Esophagus squamous epithelium (tissue), 5 donors: ENCODE results near the gene ZDHHC20. TPM values are rescaled to one million over a fixed set of nuclear protein-coding genes. Genes with fewer than 3 reads are reported as not detected.
"Not testable (repeated sequence)": the region's sequence is repeated elsewhere in the genome, so short reads cannot be mapped to it uniquely, and the experiment has no call there.

ENCODE experiments used
- DNase-seq: peaks from one replicate; lab custom pipeline; 2025; lab: John Stamatoyannopoulos, UW
- H3K27ac ChIP-seq, 4 donors: fragments of 200-600 bp; sonication (generic); one replicate each; pipeline ENCODE4 v1.5.1; 2016 to 2019; ENCODE audit warnings: mild to moderate bottlenecking in 1 of 4
- H3K27me3 ChIP-seq, 4 donors: fragments of 200-600 bp; sonication (generic); 1 replicate in 3 of 4; 2 replicates in 1 of 4; pipeline versions ENCODE4 v1.5.1 to v1.6.0; 2017 to 2021; ENCODE audit warnings: antibody characterized with exemption in 1 of 4
- H3K36me3 ChIP-seq, 3 donors: fragments of 200-600 bp; sonication (generic); one replicate each; pipeline ENCODE4 v1.5.1; 2016 to 2019
- H3K4me1 ChIP-seq, 3 donors: fragments of 200-600 bp; sonication (generic); one replicate each; pipeline ENCODE4 v1.5.1; 2017 to 2019
- H3K4me3 ChIP-seq, 4 donors: fragments of 200-600 bp; sonication (generic); 1 replicate in 3 of 4; 2 replicates in 1 of 4; pipeline ENCODE4 v1.5.1; 2016 to 2019; ENCODE audit warnings: mild to moderate bottlenecking in 2 of 4, moderate library complexity in 1 of 4
- H3K9me3 ChIP-seq, 3 donors: fragments of 200-600 bp; sonication (generic); one replicate each; pipeline ENCODE4 v1.5.1; 2016 to 2019
- CTCF ChIP-seq, 6 experiments: fragments of 450-650 bp in 4 of 6; fragments of 200-600 bp in 2 of 6; sonication (generic) in 2 of 6; IDR thresholded peaks; one replicate each; pipeline ENCODE4 v1.5.1; 2016 to 2019; ENCODE audit warnings: antibody characterized with exemption in 6 of 6, mild to moderate bottlenecking in 4 of 6, moderate library complexity in 4 of 6
- POLR2A ChIP-seq, 4 donors: fragments of 450-650 bp; IDR thresholded peaks; one replicate each; pipeline ENCODE4 v1.6.1; 2017; ENCODE audit warnings: antibody characterized with exemption in 4 of 4, mild to moderate bottlenecking in 4 of 4, moderate library complexity in 3 of 4
- WGBS, 2 donors: methylation state at CpG; one replicate each; pipeline ENCODE4 v1.1.5; 2018; 5-methylcytosine and 5-hydroxymethylcytosine counted together
- intact Hi-C: fragments of 100-400 bp; cut with DNase I; formaldehyde crosslinking; loops from one replicate; pipeline ENCODE4 v1.15.0; 2022
- total RNA-seq, 4 donors: library from RNA; depleted of rRNA; stranded (reverse); fragments of >200 nt; gene quantifications; one replicate each; pipeline ENCODE4 v1.1.0, GENCODE V29; 2016
- donor health status: DM: yes; HTN: yes; CAD: no.

ZDHHC20 gene
- total RNA-seq, 4 donors from 2014 or later, result 64.0 to 83.9 (median 74.9) TPM

GRCh38 chr13:21413013-21413412 is 46.1 kb downstream of the ZDHHC20 start:
- Histone ChIP-seq H3K9me3 (no peaks in the 10 kb centered on the region), H3K4me3 (no peak overlapping the region), H3K36me3 (peaks cover 5 to 64% (median 13%) of the 10 kb centered on the region in 3 donors), H3K4me1 (no peaks in the 10 kb centered on the region), H3K27ac (peak overlapping the region in 1 of 4 donors; percentile 1), H3K27me3 (no peaks in the 10 kb centered on the region)
- TF ChIP-seq POLR2A (IDR thresholded peaks at IDR 0.05), result no peak
- TF ChIP-seq CTCF (IDR thresholded peaks at IDR 0.05), result no peak
- DNase-seq, result no peak
- 50 to 74% methylated on average over 1 of the region's 1 CpG for WGBS, 2 donors
- intact Hi-C loops, result no loop called here

GRCh38 chr13:21410453-21410852 is 48.6 kb downstream of the ZDHHC20 start:
- H3K4me3 ChIP-seq, H3K4me1 ChIP-seq, H3K9me3 ChIP-seq, H3K27ac ChIP-seq, intact Hi-C loops, H3K27me3 ChIP-seq, DNase-seq: not testable (repeated sequence)
- peaks cover 5 to 46% (median 13%) of the 10 kb centered on the region in 3 donors for H3K36me3 ChIP-seq
- 80% methylated on average over 1 to 2 of the region's 2 CpGs for WGBS, 2 donors

- Histone ChIP-seq H3K4me1 (peaks cover 0 to 16% (median 0%) of the 10 kb centered on the region in 3 donors), H3K4me3 (no peak overlapping the region), H3K27ac (no peak overlapping the region), H3K27me3 (no peaks in the 10 kb centered on the region), H3K36me3 (peaks cover 0 to 48% (median 0%) of the 10 kb centered on the region in 3 donors), H3K9me3 (no peaks in the 10 kb centered on the region)
- 38 to 77% methylated on average over 1 of the region's 1 CpG for WGBS, 2 donors
- no peak for TF ChIP-seq CTCF (IDR thresholded peaks at IDR 0.05)
- TF ChIP-seq POLR2A (IDR thresholded peaks at IDR 0.05), result no peak
- intact Hi-C loops, result no loop called here
- no peak for DNase-seq
Observed at GRCh38 chr13:21405309-21405708, 53.8 kb downstream of the ZDHHC20 start.

DNA sequence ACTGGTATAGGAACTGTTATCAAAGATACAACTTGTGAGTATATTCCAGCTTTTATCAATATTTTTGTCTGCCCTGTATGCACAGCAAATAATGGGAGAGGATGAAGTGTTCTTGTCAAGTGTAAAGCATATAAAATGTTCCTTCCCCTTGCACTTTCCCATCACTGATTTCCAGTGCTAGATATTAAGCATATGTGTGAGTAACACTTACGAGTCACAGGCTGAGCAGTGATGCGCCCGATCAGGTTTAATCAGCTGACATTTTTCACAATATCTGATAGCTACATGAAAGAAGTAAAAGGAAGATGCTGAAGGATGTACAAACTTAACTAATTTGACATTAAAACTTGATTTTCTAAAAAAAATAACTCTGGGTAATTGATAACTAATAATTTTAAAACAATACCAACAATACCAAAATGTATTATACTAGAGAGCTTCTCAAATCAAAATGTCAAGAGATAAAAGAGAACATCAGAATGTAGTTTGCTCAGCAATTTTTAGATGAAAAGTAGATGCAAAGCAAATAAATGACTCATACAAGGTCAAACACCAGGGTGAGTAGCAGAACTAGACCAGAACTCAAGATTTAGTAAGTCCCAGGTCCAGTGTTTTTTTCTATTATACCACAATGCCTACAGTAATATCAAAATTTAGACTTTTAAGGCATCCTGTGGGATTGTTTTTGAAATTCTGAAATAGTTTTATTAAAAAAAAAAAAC is 56.4 kb downstream of the ZDHHC20 start:
- Histone ChIP-seq H3K4me3 (no peak overlapping the region), H3K9me3 (no peaks in the 10 kb centered on the region), H3K36me3 (peaks cover 0 to 62% (median 2%) of the 10 kb centered on the region in 3 donors), H3K27ac (no peak overlapping the region), H3K4me1 (peaks cover 0 to 16% (median 0%) of the 10 kb centered on the region in 3 donors), H3K27me3 (no peaks in the 10 kb centered on the region)
- no peak for DNase-seq
- intact Hi-C loops, result no loop called here
- 39 to 42% methylated on average over 3 of the region's 3 CpGs for WGBS, 2 donors
- no peak for TF ChIP-seq POLR2A (IDR thresholded peaks at IDR 0.05)

- Histone ChIP-seq H3K4me3 (no peak overlapping the region), H3K4me1 (peaks cover 0 to 3% (median 0%) of the 10 kb centered on the region in 3 donors), H3K27ac (no peak overlapping the region), H3K36me3 (peaks cover 0 to 92% (median 2%) of the 10 kb centered on the region in 3 donors), H3K27me3 (no peaks in the 10 kb centered on the region), H3K9me3 (no peaks in the 10 kb centered on the region)
- TF ChIP-seq POLR2A (IDR thresholded peaks at IDR 0.05) (no peak), CTCF (IDR thresholded peaks at IDR 0.05) (no peak)
- 73 to 75% methylated on average over 3 of the region's 3 CpGs for WGBS, 2 donors
- intact Hi-C loops, result no loop called here
- DNase-seq, result no peak
Observed at GRCh38 chr13:21399741-21400140, 59.4 kb downstream of the ZDHHC20 start.

GRCh38 chr13:21395953-21396352 is 63.1 kb downstream of the ZDHHC20 start:
- no peak overlapping the region for H3K27ac ChIP-seq
- H3K36me3 ChIP-seq, result peaks cover 0 to 95% (median 2%) of the 10 kb centered on the region in 3 donors
- TF ChIP-seq POLR2A (IDR thresholded peaks at IDR 0.05) (no peak), CTCF (IDR thresholded peaks at IDR 0.05) (no peak)

More at GRCh38 chr13:21395953-21396352, 63.1 kb downstream of the ZDHHC20 start:
- Histone ChIP-seq H3K9me3 (no peaks in the 10 kb centered on the region), H3K4me3 (no peak overlapping the region), H3K27me3 (no peaks in the 10 kb centered on the region), H3K4me1 (no peaks in the 10 kb centered on the region)
- intact Hi-C loops, result no loop called here
- no peak for DNase-seq
- WGBS, 2 donors, result 65 to 84% methylated on average over 3 of the region's 3 CpGs
